GM12801 (cell line): ENCODE measurements around the gene FARP2.

Experiments used
- CTCF ChIP-seq: IDR thresholded peaks from one replicate; pipeline ENCODE4 v1.5.1; 2011; ENCODE audit warnings: control low read depth; ENCODE audit not compliant: insufficient read length; ENCODE audit errors: extremely low read depth

Gene FARP2

GRCh38 chr2:241532168-241532567, 176.1 kb downstream of the FARP2 start:
- TF ChIP-seq CTCF = no peak

GRCh38 chr2:241532733-241533601, 176.9 kb downstream of the FARP2 start:
- no peak for TF ChIP-seq CTCF

GRCh38 chr2:241534293-241534692, 178.2 kb downstream of the FARP2 start:
- TF ChIP-seq CTCF = no peak

- no peak for TF ChIP-seq CTCF
These were observed 178.8 kb downstream of the FARP2 start for GRCh38 chr2:241534701-241535375.

GRCh38 chr2:241535871-241536655, 180.0 kb downstream of the FARP2 start:
- TF ChIP-seq CTCF = no peak

- no peak for TF ChIP-seq CTCF
These were observed 182.9 kb downstream of the FARP2 start for GRCh38 chr2:241538838-241539615.
